K562 (cell line): ENCODE results near the gene GGNBP2. TPM values are rescaled to one million over a fixed set of nuclear protein-coding genes. Genes with fewer than 3 reads are reported as not detected.
A peak's percentile ranks its signal among the peaks of the same experiment; 100 is the strongest.

ENCODE experiments used
- BCOR ChIP-seq: fragments of 450-650 bp; IDR thresholded peaks from 2 replicates; pipeline ENCODE4 v1.6.1; 2016
- CREB1 ChIP-seq, 2 experiments: sonication (generic) in 1 of 2; formaldehyde crosslinking in 1 of 2; IDR thresholded peaks; 2 replicates each; pipeline versions ENCODE4 v1.6.1 to v1.8.0; 2012 to 2022; ENCODE audit warnings: inconsistent platforms in 1 of 2, mild to moderate bottlenecking in 1 of 2, missing genetic modification reagents in 1 of 2, moderate library complexity in 1 of 2
- CSDE1 ChIP-seq, 2 experiments: fragments of 450-650 bp; IDR thresholded peaks; 2 replicates each; pipeline ENCODE4 v1.6.1; 2016; ENCODE audit warnings: mild to moderate bottlenecking in 1 of 2
- FOXJ3 ChIP-seq: sonication (generic); formaldehyde crosslinking; IDR thresholded peaks from 2 replicates; pipeline ENCODE4 v1.4.0; 2020; ENCODE audit warnings: mild to moderate bottlenecking, missing genetic modification reagents
- HDAC2 ChIP-seq: fragments of 450-650 bp; IDR thresholded peaks from 2 replicates; pipeline ENCODE4 v1.6.1; 2016; ENCODE audit warnings: mild to moderate bottlenecking
- HDAC3 ChIP-seq: fragments of 450-650 bp; IDR thresholded peaks from 2 replicates; pipeline ENCODE4 v1.6.1; 2018; ENCODE audit warnings: borderline replicate concordance, mild to moderate bottlenecking, moderate library complexity; ENCODE audit not compliant: partially characterized antibody
- KDM1A ChIP-seq, 2 experiments: fragments of 450-650 bp; IDR thresholded peaks; 2 replicates each; pipeline ENCODE4 v1.6.1; 2016; ENCODE audit warnings: mild to moderate bottlenecking in 2 of 2
- MAX ChIP-seq: sonication (generic); formaldehyde crosslinking; IDR thresholded peaks from 2 replicates; pipeline ENCODE4 v1.9.0; 2022; ENCODE audit warnings: mild to moderate bottlenecking, missing genetic modification reagents
- MITF ChIP-seq: IDR thresholded peaks from 2 replicates; pipeline ENCODE4 v1.6.1; 2014; ENCODE audit warnings: antibody characterized with exemption
- NFE2 ChIP-seq: IDR thresholded peaks from 2 replicates; pipeline ENCODE4 v1.6.1; 2014; ENCODE audit warnings: antibody characterized with exemption, low read depth
- PHF20 ChIP-seq: fragments of 450-650 bp; IDR thresholded peaks from 2 replicates; pipeline ENCODE4 v1.6.1; 2018; ENCODE audit not compliant: partially characterized antibody
- PRPF4 ChIP-seq: fragments of 200-400 bp; formaldehyde crosslinking; IDR thresholded peaks from one replicate; pipeline ENCODE4 v1.6.1; 2017; ENCODE audit warnings: low read length, low read depth, mild to moderate bottlenecking; ENCODE audit not compliant: insufficient read depth, poor library complexity, severe bottlenecking
- RFX5 ChIP-seq: IDR thresholded peaks from 2 replicates; pipeline ENCODE4 v1.6.1; 2011; ENCODE audit warnings: low read depth, mild to moderate bottlenecking, improper control_type of control experiment, low read length
- RREB1 ChIP-seq: fragments of 250-450 bp; sonication (Bioruptor Pico); IDR thresholded peaks from 2 replicates; pipeline ENCODE4 v1.4.0; 2020
- SMAD1 ChIP-seq: fragments of 150-350 bp; IDR thresholded peaks from 2 replicates; pipeline ENCODE4 v1.6.1; 2014; ENCODE audit warnings: low read length, low read depth; ENCODE audit not compliant: partially characterized antibody
- SOX6 ChIP-seq: fragments of 450-650 bp; IDR thresholded peaks from 2 replicates; pipeline ENCODE4 v1.6.1; 2014; ENCODE audit warnings: mild to moderate bottlenecking
- TCF7 ChIP-seq: sonication (generic); IDR thresholded peaks from 2 replicates; pipeline ENCODE4 v1.6.1; 2016; ENCODE audit warnings: antibody characterized with exemption, borderline replicate concordance
- TFAM ChIP-seq: fragments of 250-450 bp; sonication (Bioruptor Pico); conservative IDR thresholded peaks from 2 replicates; pipeline ENCODE4 v1.5.0; 2021; ENCODE audit warnings: mild to moderate bottlenecking, moderate library complexity
- TSC22D4 ChIP-seq: fragments of 450-650 bp; IDR thresholded peaks from 2 replicates; pipeline ENCODE4 v1.6.1; 2016; ENCODE audit warnings: missing genetic modification characterization, missing biosample characterization, control low read depth
- YBX1 ChIP-seq: fragments of 450-650 bp; IDR thresholded peaks from 2 replicates; pipeline ENCODE4 v1.7.1; 2016; ENCODE audit warnings: mild to moderate bottlenecking
- ZNF699 ChIP-seq: fragments of 250-450 bp; sonication (Bioruptor Pico); IDR thresholded peaks from 2 replicates; pipeline ENCODE4 v1.8.0; 2021; ENCODE audit warnings: mild to moderate bottlenecking, moderate library complexity; ENCODE audit not compliant: insufficient replicate concordance
- polyA plus RNA-seq, 8 experiments: library from polyadenylated mRNA; depleted of rRNA in 4 of 8; stranded (reverse) in 5 of 8; unstranded in 3 of 8; fragments of >200 nt; fragmentation: Nextera tagmentation in 2 of 8; fragmentation: Illumina TruSeq in 1 of 8; extraction: Ambion mirVana in 2 of 8; extraction: Trizol in 1 of 8; gene quantifications; 2 replicates each; pipeline versions ENCODE4 v1.2.1 to v1.2.3, GENCODE V29; 2011 to 2014; ENCODE audit warnings: inconsistent platforms in 1 of 8, missing spikeins in 1 of 8
- total RNA-seq, 7 experiments: library from RNA; depleted of rRNA in 6 of 7; stranded (reverse); fragments of >200 nt in 6 of 7; fragmentation: Illumina TruSeq in 2 of 7; extraction: Trizol in 2 of 7; gene quantifications; 2 replicates each; pipeline versions ENCODE4 v1.2.1 to v1.2.3, GENCODE V29; 2011 to 2021; ENCODE audit warnings: low replicate concordance in 1 of 7

GGNBP2 gene
- total and polyA plus RNA-seq, 9 of the 15 experiments (the other 6 are each of a cell fraction or from before 2014, with no cell fraction given): 35.7 to 96.6 (median 64.1) TPM

GRCh38 chr17:36545465-36546417 is 1.0 kb downstream of the GGNBP2 start (continued):
- no peak for TF ChIP-seq RREB1 (CRISPR knock-in tag)
- TF ChIP-seq HDAC3: no peak
- TF ChIP-seq TFAM (CRISPR knock-in tag): no peak
- TF ChIP-seq PHF20: peak; percentile 61
- peak; percentile 83 for TF ChIP-seq SOX6
- TF ChIP-seq CSDE1 (IDR thresholded peaks at IDR 0.05): no peak
- TF ChIP-seq RFX5: no peak
- 0 out of 2 replicates have a peak, but pooled peaks have one; percentile 29 for TF ChIP-seq HDAC2
- 0 out of 2 replicates have a peak, but pooled peaks have one; percentile 25 for TF ChIP-seq MAX (CRISPR knock-in tag)
- peak; percentile 81 for TF ChIP-seq PRPF4
- peak in 1 of 2 experiments; percentile 97; a peak in 2 of 4 replicates for TF ChIP-seq KDM1A (IDR thresholded peaks at IDR 0.05)
- TF ChIP-seq MITF: 0 out of 2 replicates have a peak, but pooled peaks have one; percentile 26
- no peak for TF ChIP-seq YBX1
- 0 out of 2 replicates have a peak, but pooled peaks have one; percentile 8 for TF ChIP-seq BCOR
- TF ChIP-seq ZNF699 (CRISPR knock-in tag): no peak
- no peak for TF ChIP-seq TSC22D4
- peak; percentile 29; the same call in 1 of the 2 replicates for TF ChIP-seq NFE2
- TF ChIP-seq FOXJ3: no peak
- no peak for TF ChIP-seq SMAD1
- TF ChIP-seq CREB1 (IDR thresholded peaks at IDR 0.05): peak; percentile 56; the same call in 1 of the 2 replicates
- TF ChIP-seq CREB1 (CRISPR knock-in tag; IDR thresholded peaks at IDR 0.05): no peak; the same call in 1 of the 2 replicates
- TF ChIP-seq TCF7: no peak
